Mucosa of rectum (tissue), 2 donors: ENCODE data around the gene ACOD1.

Experiments
- H3K27ac ChIP-seq, 2 donors: one replicate each; pipeline ENCODE4 v1.7.0; 2013; ENCODE audit warnings: inconsistent platforms in 2 of 2, low read depth in 2 of 2, low read length in 2 of 2
- H3K27me3 ChIP-seq, 2 donors: one replicate each; pipeline ENCODE4 v1.7.0; 2013; ENCODE audit warnings: low read length in 2 of 2; ENCODE audit not compliant: control insufficient read depth in 2 of 2, insufficient read depth in 2 of 2
- H3K36me3 ChIP-seq, 2 donors: one replicate each; pipeline ENCODE4 v1.7.0; 2013; ENCODE audit warnings: low read length in 2 of 2; ENCODE audit not compliant: control insufficient read depth in 2 of 2, insufficient read depth in 2 of 2
- H3K4me1 ChIP-seq, 2 donors: one replicate each; pipeline ENCODE4 v1.7.0; 2013; ENCODE audit warnings: low read length in 2 of 2, mild to moderate bottlenecking in 1 of 2; ENCODE audit not compliant: control insufficient read depth in 2 of 2, insufficient read depth in 2 of 2
- H3K4me3 ChIP-seq, 2 donors: one replicate each; pipeline ENCODE4 v1.7.0; 2013; ENCODE audit warnings: low read length in 2 of 2
- H3K9ac ChIP-seq, 2 donors: one replicate each; pipeline ENCODE4 v1.7.0; 2013; ENCODE audit warnings: low read length in 2 of 2, low read depth in 1 of 2, mild to moderate bottlenecking in 1 of 2
- H3K9me3 ChIP-seq, 2 donors: one replicate each; pipeline ENCODE4 v1.7.0; 2013; ENCODE audit warnings: low read length in 2 of 2; ENCODE audit not compliant: control insufficient read depth in 2 of 2
- donor health status: healthy.
- donor health status: Normal muscosa, but diverticular disease.

ACOD1 gene

DNA sequence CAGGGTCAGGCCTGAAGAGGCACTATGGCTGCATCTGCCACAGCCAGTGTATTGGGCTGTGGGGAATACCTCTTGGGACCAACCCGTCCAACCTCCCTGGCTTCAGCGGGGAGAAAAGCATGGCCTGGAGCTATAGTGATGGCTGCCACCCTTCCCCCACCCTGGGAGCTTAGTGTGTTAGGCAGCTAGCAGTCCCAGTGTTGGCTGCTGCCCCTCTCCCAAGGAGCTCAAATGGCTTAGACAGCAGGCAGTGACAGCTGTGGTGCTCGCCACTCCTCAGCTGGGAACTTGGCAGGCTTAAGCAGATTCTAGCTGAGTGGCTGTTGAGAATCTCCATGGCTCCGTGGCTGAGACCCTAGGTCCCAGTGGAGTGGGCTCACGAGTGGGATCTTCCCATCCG is 19.7 kb downstream of the ACOD1 start:
- H3K4me1 ChIP-seq: no peaks in the 10 kb centered on the region
- H3K9me3 ChIP-seq: no peaks in the 10 kb centered on the region
- no peaks in the 10 kb centered on the region for H3K36me3 ChIP-seq
- no peak overlapping the region for H3K4me3 ChIP-seq
- H3K27me3 ChIP-seq: no peaks in the 10 kb centered on the region
- H3K27ac ChIP-seq: no peak overlapping the region
- no peak overlapping the region for H3K9ac ChIP-seq

DNA sequence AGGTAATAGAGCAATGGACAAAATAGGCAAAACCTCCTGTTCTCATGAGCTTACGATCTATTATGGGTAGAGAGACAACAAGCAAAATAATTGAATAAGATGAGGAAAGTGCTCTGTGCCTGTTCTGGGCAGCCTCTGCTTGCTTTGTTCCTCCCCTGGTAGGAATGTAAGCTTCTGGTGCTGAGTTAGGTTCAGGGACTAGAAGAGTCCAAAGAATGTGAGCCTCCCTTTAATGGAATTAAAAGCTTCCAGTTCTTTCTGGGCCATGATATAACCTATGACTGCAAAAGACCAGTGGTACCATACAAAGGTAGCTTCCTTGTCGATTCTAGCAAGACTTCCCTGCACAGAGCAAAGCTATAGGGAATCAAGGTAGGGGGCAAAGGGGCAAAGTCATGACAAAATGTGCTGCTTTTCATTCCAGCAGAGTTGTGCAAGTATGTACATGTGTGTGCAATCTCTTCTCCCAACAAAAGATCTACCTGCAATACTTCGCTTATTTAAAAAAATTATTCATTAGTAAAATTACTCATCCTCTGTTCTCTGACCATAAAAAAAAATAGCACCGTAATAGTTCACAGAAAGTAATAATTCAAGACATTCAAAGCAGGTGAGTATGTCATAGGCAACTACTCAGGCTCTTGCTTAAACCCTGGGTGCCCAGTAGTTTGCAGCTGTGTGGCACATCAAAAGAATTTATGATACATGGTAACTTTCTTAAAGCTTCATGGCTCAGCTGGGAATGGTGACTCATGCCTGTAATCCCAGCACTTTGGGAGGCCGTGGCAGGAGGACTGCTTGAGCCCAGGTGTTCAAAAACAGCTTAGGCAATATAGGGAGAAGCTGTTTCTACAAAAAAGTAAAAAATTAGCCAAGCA is 21.4 kb downstream of the ACOD1 start:
- H3K4me3 ChIP-seq: no peak overlapping the region
- H3K27ac ChIP-seq: no peak overlapping the region
- H3K36me3 ChIP-seq: no peaks in the 10 kb centered on the region
- H3K4me1 ChIP-seq: no peaks in the 10 kb centered on the region
- peaks cover 0 to 3% of the 10 kb centered on the region in 2 donors for H3K27me3 ChIP-seq
- H3K9ac ChIP-seq: no peak overlapping the region
- H3K9me3 ChIP-seq: no peaks in the 10 kb centered on the region

DNA sequence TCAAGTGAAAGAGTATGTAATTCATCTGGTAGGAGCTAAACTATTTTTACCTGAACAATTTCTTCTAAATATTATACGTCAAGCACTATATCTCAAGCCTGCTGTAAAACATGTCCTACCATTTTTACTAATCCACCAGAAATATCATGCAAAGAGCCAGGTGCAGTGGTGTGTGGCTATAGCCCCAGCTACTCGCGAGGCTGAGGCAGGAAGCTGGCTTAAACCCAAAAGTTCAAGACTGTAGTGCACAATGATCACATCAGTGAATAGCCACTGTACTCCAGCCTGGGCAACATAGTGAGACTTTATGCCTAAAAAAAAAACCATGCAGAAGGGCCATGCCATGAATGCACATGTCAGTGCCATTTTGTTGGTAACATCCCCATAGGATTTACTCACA is 22.9 kb downstream of the ACOD1 start:
- peaks cover 0 to 3% of the 10 kb centered on the region in 2 donors for H3K27me3 ChIP-seq
- H3K9ac ChIP-seq: no peak overlapping the region
- H3K36me3 ChIP-seq: no peaks in the 10 kb centered on the region
- H3K9me3 ChIP-seq: no peaks in the 10 kb centered on the region
- H3K4me3 ChIP-seq: no peak overlapping the region
- H3K4me1 ChIP-seq: no peaks in the 10 kb centered on the region
- H3K27ac ChIP-seq: no peak overlapping the region

DNA sequence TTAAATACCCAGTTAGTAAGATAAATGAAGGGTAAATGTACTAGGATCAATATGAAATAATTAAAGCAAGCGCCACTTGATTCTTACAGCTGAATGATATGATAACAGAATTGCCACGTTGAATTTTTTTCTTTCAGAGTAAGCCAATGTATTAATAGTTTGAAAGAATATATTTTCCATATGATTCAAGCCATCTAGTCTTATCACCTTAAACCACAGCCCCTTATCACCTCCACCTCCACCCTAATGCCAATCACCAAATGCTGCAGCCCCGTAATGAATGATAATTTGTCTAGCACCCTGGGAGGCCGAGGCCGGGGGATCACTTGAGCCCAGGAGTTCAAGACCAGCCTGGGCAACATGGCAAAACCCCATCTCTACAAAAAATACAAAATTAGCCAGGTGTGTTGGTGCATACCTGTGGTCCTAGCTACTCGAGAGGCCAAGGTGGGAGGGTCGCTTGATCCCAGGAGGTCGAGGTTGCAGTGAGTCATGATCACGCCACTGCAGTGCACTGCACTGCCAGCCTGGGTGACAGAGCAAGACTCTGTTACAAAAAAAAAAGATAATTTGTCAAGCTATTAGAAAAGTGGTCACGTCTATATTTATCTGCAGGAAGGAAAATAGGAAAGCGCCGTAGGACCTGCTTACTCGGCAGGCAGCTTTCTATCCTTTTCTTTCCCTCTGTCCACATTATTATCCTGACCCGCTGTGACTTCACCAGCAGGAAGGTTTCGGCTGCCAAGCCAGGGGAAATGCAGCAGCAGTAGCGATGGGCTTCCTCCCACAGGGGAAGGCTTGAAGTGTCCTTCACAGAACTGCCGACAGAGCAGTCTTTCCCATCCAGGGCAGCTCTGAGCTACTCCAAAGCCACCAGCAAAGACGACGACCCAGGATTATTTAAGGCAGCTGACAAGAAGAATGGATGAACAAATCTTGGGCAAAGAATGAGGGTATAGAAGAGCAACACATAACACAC is 23.8 kb downstream of the ACOD1 start:
- Histone ChIP-seq H3K9ac (no peak overlapping the region), H3K4me3 (no peak overlapping the region), H3K36me3 (no peaks in the 10 kb centered on the region), H3K4me1 (no peaks in the 10 kb centered on the region), H3K27ac (no peak overlapping the region), H3K27me3 (peaks cover 0 to 5% of the 10 kb centered on the region in 2 donors), H3K9me3 (no peaks in the 10 kb centered on the region)

DNA sequence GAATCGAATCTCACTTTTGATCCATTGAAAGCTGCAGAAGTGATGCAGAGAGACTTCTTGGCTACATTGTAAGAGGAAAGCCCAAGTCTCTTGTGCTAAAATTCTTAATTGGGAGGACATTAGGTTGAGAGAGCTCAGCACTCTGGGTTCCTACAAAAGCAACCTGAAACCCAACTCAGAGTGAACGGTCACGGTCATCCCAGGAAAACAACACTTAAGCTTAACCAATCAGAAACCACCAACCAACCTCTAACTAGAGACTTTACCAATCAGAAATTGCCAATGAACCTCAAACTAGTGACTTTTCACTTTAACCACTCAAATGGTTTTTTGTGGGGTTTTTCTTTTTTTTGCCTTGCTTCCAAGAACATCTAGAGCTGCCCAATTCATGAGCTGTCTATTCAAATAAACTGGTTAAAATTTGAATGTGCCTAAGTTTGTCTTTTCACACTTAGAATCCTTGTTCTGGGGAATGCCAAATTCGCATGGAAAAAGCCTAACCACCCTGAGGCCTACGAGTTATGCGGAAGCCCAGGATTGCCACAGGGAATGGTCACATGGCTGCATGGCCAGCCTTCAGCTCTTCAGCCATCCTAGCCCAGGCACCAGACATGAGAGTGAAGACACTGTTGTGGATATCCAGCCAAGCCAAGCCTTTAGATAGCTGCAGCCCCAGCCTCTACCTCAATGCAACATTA is 25.8 kb downstream of the ACOD1 start:
- Histone ChIP-seq H3K27ac (no peak overlapping the region), H3K4me1 (no peaks in the 10 kb centered on the region), H3K27me3 (peaks cover 1 to 7% of the 10 kb centered on the region in 2 donors), H3K36me3 (no peaks in the 10 kb centered on the region), H3K9ac (no peak overlapping the region), H3K9me3 (no peaks in the 10 kb centered on the region), H3K4me3 (no peak overlapping the region)

DNA sequence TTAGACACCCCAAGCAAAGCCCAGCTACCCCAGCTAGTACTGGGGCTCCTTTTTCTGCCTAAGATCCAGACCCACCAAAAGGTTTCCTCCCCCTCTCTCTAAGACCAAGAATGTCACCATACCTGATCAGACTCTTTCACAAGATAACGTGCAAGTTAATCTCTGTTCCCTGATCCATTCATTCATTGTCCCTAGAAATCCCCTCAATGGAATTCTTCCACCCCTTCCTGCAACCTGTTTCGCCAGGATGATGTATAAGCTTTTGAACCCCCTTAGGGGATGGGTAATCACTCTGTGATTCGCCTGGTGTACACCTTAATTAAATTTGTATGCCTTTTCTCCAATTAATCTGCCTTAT is 26.3 kb downstream of the ACOD1 start:
- H3K27ac ChIP-seq: no peak overlapping the region
- H3K9me3 ChIP-seq: no peaks in the 10 kb centered on the region
- no peaks in the 10 kb centered on the region for H3K4me1 ChIP-seq
- H3K4me3 ChIP-seq: no peak overlapping the region
- no peak overlapping the region for H3K9ac ChIP-seq
- peaks cover 1 to 7% of the 10 kb centered on the region in 2 donors for H3K27me3 ChIP-seq
- no peaks in the 10 kb centered on the region for H3K36me3 ChIP-seq

DNA sequence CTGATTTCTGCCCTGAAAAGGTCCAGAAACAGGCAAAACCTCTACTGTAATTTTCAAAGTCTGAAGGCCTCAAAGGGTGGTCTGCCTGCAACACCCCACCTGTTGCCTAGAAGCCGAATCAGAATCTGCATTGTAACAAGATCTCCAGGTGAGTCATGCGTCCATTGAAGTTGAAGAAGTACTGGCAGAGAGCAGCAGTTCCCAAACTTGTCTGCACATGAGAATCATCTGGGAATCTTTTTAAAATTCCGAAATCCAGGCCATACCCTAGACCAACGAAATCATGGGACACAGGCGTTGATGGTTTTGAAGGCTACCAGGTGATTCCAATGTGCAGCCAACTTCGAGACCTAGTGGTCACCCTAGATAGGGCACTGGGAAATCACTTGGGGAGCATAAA is 27.6 kb downstream of the ACOD1 start:
- H3K27me3 ChIP-seq: peaks cover 1 to 7% of the 10 kb centered on the region in 2 donors
- H3K4me1 ChIP-seq: no peaks in the 10 kb centered on the region
- no peak overlapping the region for H3K9ac ChIP-seq
- no peaks in the 10 kb centered on the region for H3K36me3 ChIP-seq
- no peaks in the 10 kb centered on the region for H3K9me3 ChIP-seq
- no peak overlapping the region for H3K4me3 ChIP-seq
- no peak overlapping the region for H3K27ac ChIP-seq

DNA sequence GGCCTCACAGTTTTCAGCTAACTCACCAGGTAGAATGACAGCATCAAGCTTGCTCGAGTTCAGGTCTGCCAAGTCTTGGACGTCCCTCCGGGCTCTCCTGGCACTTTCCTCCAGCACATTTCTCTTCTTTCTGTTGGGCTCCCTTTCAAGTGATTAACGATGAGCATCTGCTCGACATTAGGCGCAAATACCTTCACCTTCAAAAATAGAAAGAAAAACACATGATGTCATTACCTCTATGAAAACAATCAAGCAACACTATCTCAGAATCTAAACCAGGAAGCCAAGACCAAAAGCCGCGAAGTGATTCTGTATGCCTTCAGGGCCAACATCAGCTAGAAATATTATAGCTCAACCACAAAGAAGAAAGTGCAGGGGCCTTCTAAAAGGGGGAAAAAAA is 28.2 kb downstream of the ACOD1 start:
- Histone ChIP-seq H3K9me3 (no peaks in the 10 kb centered on the region), H3K4me3 (no peak overlapping the region), H3K27ac (no peak overlapping the region), H3K4me1 (no peaks in the 10 kb centered on the region), H3K9ac (no peak overlapping the region), H3K36me3 (no peaks in the 10 kb centered on the region), H3K27me3 (peaks cover 1 to 10% of the 10 kb centered on the region in 2 donors)

DNA sequence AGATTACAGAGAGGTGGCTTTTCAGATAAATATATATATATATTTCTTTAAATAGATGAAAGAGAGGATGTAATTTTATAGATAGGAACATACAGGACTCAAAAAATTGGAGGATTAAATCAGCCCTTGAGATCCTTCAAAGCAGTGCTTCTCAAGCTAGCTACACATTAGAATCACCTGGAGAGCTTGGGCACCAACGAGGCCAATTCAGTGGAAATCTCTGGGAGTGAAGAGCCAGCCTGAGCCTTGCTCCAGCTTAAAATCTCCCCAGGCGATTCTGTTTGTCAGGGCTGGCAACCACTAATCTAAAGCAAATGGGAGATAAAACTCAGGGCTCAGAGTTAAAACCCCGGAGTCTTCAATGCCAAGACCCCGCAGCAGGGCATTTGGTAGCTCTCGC is 28.6 kb downstream of the ACOD1 start:
- Histone ChIP-seq H3K36me3 (no peaks in the 10 kb centered on the region), H3K27ac (no peak overlapping the region), H3K9me3 (no peaks in the 10 kb centered on the region), H3K27me3 (peaks cover 1 to 11% of the 10 kb centered on the region in 2 donors), H3K4me1 (no peaks in the 10 kb centered on the region), H3K4me3 (no peak overlapping the region), H3K9ac (no peak overlapping the region)
